ENCODE results near the gene AXIN1.

The AXIN1 gene

GRCh38 chr16:372302-372983, 19.9 kb upstream of the AXIN1 start:
- TF ChIP-seq CTCF (IDR thresholded peaks at IDR 0.05; ENCODE audit: extremely low read depth, insufficient read depth, missing control alignments) = no peak
- in situ Hi-C loops (cut with MboI; ENCODE audit: low pct_unique_long_range_greater_than_20kb, low sequenced_read_pairs, unreplicated experiment) = no loop called here

DNA sequence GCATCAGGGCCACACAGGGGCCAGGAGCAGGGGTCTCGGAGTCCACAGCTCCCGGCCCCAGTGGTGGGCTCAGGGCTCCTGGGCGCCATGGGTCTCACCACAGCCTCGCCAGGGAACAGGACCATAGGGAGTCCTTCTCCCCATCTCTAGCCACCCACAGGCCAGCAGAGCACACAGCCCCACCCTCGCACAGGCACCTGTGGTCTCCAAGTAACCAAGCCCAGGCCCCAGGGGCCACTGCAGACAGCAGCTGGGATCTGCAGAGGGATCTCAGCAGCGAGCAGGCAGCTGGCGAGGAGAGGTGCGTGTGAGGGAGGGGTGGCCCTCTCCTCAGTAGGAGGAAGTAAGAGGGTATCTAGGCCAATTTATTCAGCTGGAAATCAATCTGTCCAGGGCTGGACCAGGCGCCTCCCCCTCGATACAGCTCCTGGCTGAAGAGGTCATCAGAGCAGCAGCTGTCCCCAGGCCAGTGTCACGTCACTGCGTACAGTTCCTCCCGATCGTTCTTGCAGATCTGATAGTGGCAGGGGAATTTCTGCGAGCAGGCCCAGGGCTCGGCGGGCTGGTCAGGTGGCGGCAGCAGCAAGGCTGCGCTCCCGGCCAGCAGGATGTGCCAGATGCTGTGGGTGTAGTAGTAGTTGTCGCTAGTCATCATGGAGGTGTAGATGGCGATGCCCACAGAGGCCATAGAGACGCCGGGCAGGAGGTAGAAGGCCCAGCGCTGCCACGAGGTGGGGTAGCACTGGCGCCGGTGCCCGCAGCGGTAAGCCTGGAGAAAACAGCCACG, 19.2 kb upstream of the AXIN1 start:
- no peak for TF ChIP-seq CTCF (IDR thresholded peaks at IDR 0.05; ENCODE audit: extremely low read depth, insufficient read depth, missing control alignments)
- in situ Hi-C loops (cut with MboI; ENCODE audit: low pct_unique_long_range_greater_than_20kb, low sequenced_read_pairs, unreplicated experiment) = no loop called here
- no peak for DNase-seq (ENCODE audit: low spot score)

More at GRCh38 chr16:372302-372983, 19.9 kb upstream of the AXIN1 start:
- DNase-seq (ENCODE audit: low spot score) = no peak

DNA sequence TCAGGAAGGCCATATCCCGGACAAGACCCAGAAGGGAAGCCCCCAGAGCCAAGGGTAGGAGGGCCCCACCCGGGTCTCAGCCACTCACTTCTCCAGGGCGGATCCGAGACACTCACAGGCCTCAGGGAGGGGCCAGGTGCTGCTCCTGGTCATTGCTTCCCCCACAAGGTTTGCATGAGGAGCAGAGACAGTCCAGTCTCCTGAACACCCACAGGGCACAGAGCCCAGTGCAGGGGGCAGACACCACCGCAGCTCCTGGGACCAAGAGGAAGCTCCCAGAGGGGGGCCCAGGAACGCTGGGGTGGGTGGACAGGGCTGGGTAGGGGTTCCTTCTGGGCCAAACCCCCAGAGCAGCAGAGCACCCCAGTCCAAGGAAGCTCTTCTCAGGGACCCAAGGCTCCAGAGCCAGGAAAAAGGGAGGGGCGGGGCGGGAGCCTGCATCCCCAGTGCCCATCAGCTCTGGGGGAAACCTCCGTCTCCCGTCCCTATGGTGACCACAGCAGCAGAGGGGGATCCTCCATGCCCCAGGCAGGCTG, 18.5 kb upstream of the AXIN1 start:
- TF ChIP-seq CTCF (IDR thresholded peaks at IDR 0.05; ENCODE audit: extremely low read depth, insufficient read depth, missing control alignments) = no peak
- DNase-seq (ENCODE audit: low spot score) = no peak
- in situ Hi-C loops (cut with MboI; ENCODE audit: low pct_unique_long_range_greater_than_20kb, low sequenced_read_pairs, unreplicated experiment) = no loop called here

DNA sequence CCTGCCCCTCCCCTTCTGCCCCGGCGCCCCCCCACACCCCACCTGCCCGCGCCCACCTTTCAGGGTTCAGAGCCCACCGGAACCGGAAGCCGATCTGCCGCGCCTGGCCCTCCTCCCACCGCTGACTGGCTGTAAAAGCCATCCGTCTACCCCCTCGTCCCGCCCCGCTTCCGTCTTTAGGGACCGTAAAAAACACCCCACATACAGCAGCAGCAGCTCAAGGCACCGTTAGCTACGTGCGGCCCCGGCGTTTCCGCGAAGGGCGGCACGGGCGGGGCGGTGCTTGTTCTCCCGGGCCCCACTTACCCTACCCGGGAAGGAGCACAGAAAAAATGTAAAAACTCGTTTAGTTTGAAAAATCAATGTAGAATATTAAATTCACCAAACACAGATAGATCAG, 17.9 kb upstream of the AXIN1 start, which contains the start of gene MRPL28:
Gene MRPL28, minus strand, starts transcription at position 96 of the 400 bp plus-strand sequence. CDS start 320 bp downstream, outside the sequence.
- in situ Hi-C loops (cut with MboI; ENCODE audit: low pct_unique_long_range_greater_than_20kb, low sequenced_read_pairs, unreplicated experiment) = no loop called here
- DNase-seq (ENCODE audit: low spot score) = peak; percentile 99
- no peak for TF ChIP-seq CTCF (IDR thresholded peaks at IDR 0.05; ENCODE audit: extremely low read depth, insufficient read depth, missing control alignments)

- DNase-seq (ENCODE audit: low spot score) = no peak
- in situ Hi-C loops (cut with MboI; ENCODE audit: low pct_unique_long_range_greater_than_20kb, low sequenced_read_pairs, unreplicated experiment) = no loop called here
- no peak for TF ChIP-seq CTCF (IDR thresholded peaks at IDR 0.05; ENCODE audit: extremely low read depth, insufficient read depth, missing control alignments)
Measured at GRCh38 chr16:369866-370436, 17.4 kb upstream of the AXIN1 start.

GRCh38 chr16:369275-369865, 16.8 kb upstream of the AXIN1 start:
- no peak for DNase-seq (ENCODE audit: low spot score)
- in situ Hi-C loops (cut with MboI; ENCODE audit: low pct_unique_long_range_greater_than_20kb, low sequenced_read_pairs, unreplicated experiment) = no loop called here
- no peak for TF ChIP-seq CTCF (IDR thresholded peaks at IDR 0.05; ENCODE audit: extremely low read depth, insufficient read depth, missing control alignments)
